Measurements from ENCODE around the gene DNAJC10. TPM values are rescaled to one million over a fixed set of nuclear protein-coding genes. Genes with fewer than 3 reads are reported as not detected.
A peak's percentile ranks its signal among the peaks of the same experiment; 100 is the strongest.

DNAJC10 gene
- total RNA-seq, 4 donors from 2014 or later = 13.6 to 33.6 (median 22.5) TPM

GRCh38 chr2:182754231-182754630 lies 38.2 kb downstream of the DNAJC10 start:
- Histone ChIP-seq H3K9me3 (no peaks in the 10 kb centered on the region), H3K4me3 (no peak overlapping the region), H3K27ac (no peak overlapping the region), H3K27me3 (no peaks in the 10 kb centered on the region), H3K36me3 (peaks cover 0 to 47% of the 10 kb centered on the region in 2 donors), H3K4me1 (no peaks in the 10 kb centered on the region)
- ATAC-seq (no peak), DNase-seq (no peak)
- TF ChIP-seq, protein P1, sequence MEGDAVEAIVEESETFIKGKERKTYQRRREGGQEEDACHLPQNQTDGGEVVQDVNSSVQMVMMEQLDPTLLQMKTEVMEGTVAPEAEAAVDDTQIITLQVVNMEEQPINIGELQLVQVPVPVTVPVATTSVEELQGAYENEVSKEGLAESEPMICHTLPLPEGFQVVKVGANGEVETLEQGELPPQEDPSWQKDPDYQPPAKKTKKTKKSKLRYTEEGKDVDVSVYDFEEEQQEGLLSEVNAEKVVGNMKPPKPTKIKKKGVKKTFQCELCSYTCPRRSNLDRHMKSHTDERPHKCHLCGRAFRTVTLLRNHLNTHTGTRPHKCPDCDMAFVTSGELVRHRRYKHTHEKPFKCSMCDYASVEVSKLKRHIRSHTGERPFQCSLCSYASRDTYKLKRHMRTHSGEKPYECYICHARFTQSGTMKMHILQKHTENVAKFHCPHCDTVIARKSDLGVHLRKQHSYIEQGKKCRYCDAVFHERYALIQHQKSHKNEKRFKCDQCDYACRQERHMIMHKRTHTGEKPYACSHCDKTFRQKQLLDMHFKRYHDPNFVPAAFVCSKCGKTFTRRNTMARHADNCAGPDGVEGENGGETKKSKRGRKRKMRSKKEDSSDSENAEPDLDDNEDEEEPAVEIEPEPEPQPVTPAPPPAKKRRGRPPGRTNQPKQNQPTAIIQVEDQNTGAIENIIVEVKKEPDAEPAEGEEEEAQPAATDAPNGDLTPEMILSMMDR (IDR thresholded peaks at IDR 0.05 in 4 of 5, conservative IDR thresholded peaks at IDR 0.05 in 1 of 5) = no peak
- no peak for TF ChIP-seq POLR2A (IDR thresholded peaks at IDR 0.05)
- intact Hi-C loops (cut with DNase I; ENCODE audit: low total_unique reads) (no loop called here), in situ Hi-C loops (cut with MboI; ENCODE audit: low sequenced_read_pairs in 4 of 4) (no loop called here)

GRCh38 chr2:182758379-182758778 lies 42.3 kb downstream of the DNAJC10 start:
- Histone ChIP-seq H3K27me3 (no peaks in the 10 kb centered on the region), H3K4me3 (no peak overlapping the region), H3K36me3 (peaks cover 0 to 36% of the 10 kb centered on the region in 2 donors), H3K27ac (no peak overlapping the region), H3K9me3 (no peaks in the 10 kb centered on the region), H3K4me1 (peaks cover 0 to 1% of the 10 kb centered on the region in 2 donors)
- in situ Hi-C loops (cut with MboI; ENCODE audit: low sequenced_read_pairs in 4 of 4) = no loop called here
- DNase-seq (no peak), ATAC-seq (no peak)
- intact Hi-C loops (cut with DNase I; ENCODE audit: low total_unique reads) = no loop called here
- TF ChIP-seq, protein P1 (IDR thresholded peaks at IDR 0.05 in 4 of 5, conservative IDR thresholded peaks at IDR 0.05 in 1 of 5) = no peak
- TF ChIP-seq POLR2A (IDR thresholded peaks at IDR 0.05) = no peak

DNA sequence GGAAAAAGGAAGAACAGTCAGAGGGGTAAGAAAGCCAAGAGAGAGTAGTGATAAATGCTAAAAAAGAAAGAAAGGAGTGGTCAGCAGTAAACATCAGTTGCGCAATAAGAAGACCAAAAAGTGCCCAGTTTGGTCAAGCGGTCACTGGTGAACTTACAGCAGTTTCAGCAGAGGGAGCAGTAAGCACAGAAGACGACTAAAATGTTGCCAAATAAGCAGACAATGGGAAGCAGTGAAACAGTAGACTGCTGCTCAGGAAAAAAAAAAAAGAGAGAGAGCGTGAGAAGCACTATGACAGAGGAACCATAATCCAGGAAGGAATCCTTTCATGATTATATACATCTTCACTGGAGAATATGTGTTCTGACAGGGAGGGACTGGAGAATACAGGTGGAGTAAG lies 45.8 kb downstream of the DNAJC10 start:
- in situ Hi-C loops (cut with MboI; ENCODE audit: low sequenced_read_pairs in 4 of 4) (loop anchor here in 2 of 4 donors (5.0 kb wide), 1 partner anchor 220 kb away; no protein-coding TSS in a partner anchor), intact Hi-C loops (cut with DNase I; ENCODE audit: low total_unique reads) (loop anchor here (2.0 to 5.0 kb wide), 2 partner anchors 219 to 275 kb away; partner anchors contain the start of gene NCKAP1)
- TF ChIP-seq, protein P1 (IDR thresholded peaks at IDR 0.05 in 4 of 5, conservative IDR thresholded peaks at IDR 0.05 in 1 of 5) = no peak
- TF ChIP-seq POLR2A (IDR thresholded peaks at IDR 0.05) = no peak
- no peaks in the 10 kb centered on the region for H3K27me3 ChIP-seq
- no peak overlapping the region for H3K4me3 ChIP-seq
- H3K36me3 ChIP-seq = peaks cover 0 to 27% of the 10 kb centered on the region in 2 donors
- DNase-seq (no peak), ATAC-seq (peak; percentile 40 to 68)
- peak overlapping the region in 1 of 4 donors; percentile 6 for H3K27ac ChIP-seq
- peaks cover 3 to 10% of the 10 kb centered on the region in 2 donors for H3K4me1 ChIP-seq
- H3K9me3 ChIP-seq = no peaks in the 10 kb centered on the region

- in situ Hi-C loops (cut with MboI; ENCODE audit: low sequenced_read_pairs in 4 of 4) = loop anchor here in 2 of 4 donors (5.0 kb wide), 1 partner anchor 219 kb away; no protein-coding TSS in a partner anchor
These were observed 47.4 kb downstream of the DNAJC10 start for GRCh38 chr2:182763311-182763912.

More at GRCh38 chr2:182763311-182763912, 47.4 kb downstream of the DNAJC10 start:
- H3K9me3 ChIP-seq = no peaks in the 10 kb centered on the region
- peaks cover 3 to 10% of the 10 kb centered on the region in 2 donors for H3K4me1 ChIP-seq
- peak; percentile 60 to 69 for ATAC-seq
- H3K27me3 ChIP-seq = no peaks in the 10 kb centered on the region
- DNase-seq = no peak
- intact Hi-C loops (cut with DNase I; ENCODE audit: low total_unique reads) = loop anchor here (2.0 to 5.0 kb wide), 2 partner anchors 217 to 274 kb away; partner anchors contain the start of gene NCKAP1
- peak overlapping the region in 1 of 4 donors; percentile 21 for H3K27ac ChIP-seq
- no peak for TF ChIP-seq POLR2A (IDR thresholded peaks at IDR 0.05)
- TF ChIP-seq, protein P1 (IDR thresholded peaks at IDR 0.05 in 4 of 5, conservative IDR thresholded peaks at IDR 0.05 in 1 of 5) = peak; percentile 35 to 69 (median 51)
- H3K4me3 ChIP-seq = no peak overlapping the region
- H3K36me3 ChIP-seq = peaks cover 0 to 16% of the 10 kb centered on the region in 2 donors
